ENCODE data around the gene RSPO3.

- TF ChIP-seq CTCF (IDR thresholded peaks at IDR 0.05; ENCODE audit: low read depth, low read length, missing input control) (no peak), MAX (IDR thresholded peaks at IDR 0.05) (no peak)
Observed at GRCh38 chr6:127195833-127196232, 77.4 kb downstream of the RSPO3 start.
